ENCODE measurements around the gene ARHGAP22. TPM values are rescaled to one million over a fixed set of nuclear protein-coding genes. Genes with fewer than 3 reads are reported as not detected.

Gene ARHGAP22
- total RNA-seq, 1 donor from 2014 or later = 1.2 TPM

- intact Hi-C loops (cut with micrococcal nuclease) = loop anchor here (5.0 kb wide), 2 partner anchors 148 to 293 kb away; no protein-coding TSS in a partner anchor
- peaks cover 5% of the 10 kb centered on the region for H3K9me3 Mint-ChIP-seq
- H3K4me1 Mint-ChIP-seq (ENCODE audit: low read depth) = no peaks in the 10 kb centered on the region
- H3K4me3 Mint-ChIP-seq = no peak overlapping the region
- no peak overlapping the region for H3K27ac Mint-ChIP-seq
- H3K36me3 Mint-ChIP-seq (ENCODE audit: low read depth) = no peaks in the 10 kb centered on the region
- peaks cover 6% of the 10 kb centered on the region for H3K27me3 Mint-ChIP-seq (ENCODE audit: insufficient read depth)
- DNase-seq (ENCODE audit: low spot score) = no peak
Measured at GRCh38 chr10:48509974-48510692, 94.7 kb downstream of the ARHGAP22 start.

- DNase-seq (ENCODE audit: low spot score) = no peak
- H3K4me1 Mint-ChIP-seq (ENCODE audit: low read depth) = no peaks in the 10 kb centered on the region
- intact Hi-C loops (cut with micrococcal nuclease) = loop anchor here (5.0 kb wide), 2 partner anchors 147 to 292 kb away; no protein-coding TSS in a partner anchor
- H3K4me3 Mint-ChIP-seq = no peak overlapping the region
- H3K36me3 Mint-ChIP-seq (ENCODE audit: low read depth) = no peaks in the 10 kb centered on the region
- H3K27ac Mint-ChIP-seq = no peak overlapping the region
- H3K9me3 Mint-ChIP-seq = peaks cover 3% of the 10 kb centered on the region
- H3K27me3 Mint-ChIP-seq (ENCODE audit: insufficient read depth) = peaks cover 6% of the 10 kb centered on the region
Measured at GRCh38 chr10:48508791-48509772, 95.8 kb downstream of the ARHGAP22 start.

GRCh38 chr10:48507933-48508790, 96.7 kb downstream of the ARHGAP22 start:
- H3K36me3 Mint-ChIP-seq (ENCODE audit: low read depth) = no peaks in the 10 kb centered on the region
- no peak for DNase-seq (ENCODE audit: low spot score)
- H3K27ac Mint-ChIP-seq = no peak overlapping the region
- no peaks in the 10 kb centered on the region for H3K9me3 Mint-ChIP-seq
- H3K4me1 Mint-ChIP-seq (ENCODE audit: low read depth) = no peaks in the 10 kb centered on the region
- H3K4me3 Mint-ChIP-seq = no peak overlapping the region
- peaks cover 6% of the 10 kb centered on the region for H3K27me3 Mint-ChIP-seq (ENCODE audit: insufficient read depth)
- intact Hi-C loops (cut with micrococcal nuclease) = loop anchor here (5.0 kb wide), 2 partner anchors 146 to 291 kb away; no protein-coding TSS in a partner anchor

- Mint-ChIP-seq H3K4me1 (ENCODE audit: low read depth) (no peaks in the 10 kb centered on the region), H3K4me3 (no peak overlapping the region), H3K36me3 (ENCODE audit: low read depth) (no peaks in the 10 kb centered on the region), H3K27me3 (ENCODE audit: insufficient read depth) (peaks cover 3% of the 10 kb centered on the region), H3K9me3 (no peaks in the 10 kb centered on the region), H3K27ac (no peak overlapping the region)
- intact Hi-C loops (cut with micrococcal nuclease) = loop anchor here (5.0 kb wide), 2 partner anchors 145 to 290 kb away; no protein-coding TSS in a partner anchor
- DNase-seq (ENCODE audit: low spot score) = no peak
Measured at GRCh38 chr10:48507494-48507893, 97.4 kb downstream of the ARHGAP22 start.

- Mint-ChIP-seq H3K9me3 (no peaks in the 10 kb centered on the region), H3K27ac (no peak overlapping the region), H3K4me1 (ENCODE audit: low read depth) (no peaks in the 10 kb centered on the region), H3K27me3 (ENCODE audit: insufficient read depth) (peaks cover 3% of the 10 kb centered on the region), H3K36me3 (ENCODE audit: low read depth) (no peaks in the 10 kb centered on the region), H3K4me3 (no peak overlapping the region)
- intact Hi-C loops (cut with micrococcal nuclease) = loop anchor here (5.0 kb wide), 2 partner anchors 144 to 289 kb away; no protein-coding TSS in a partner anchor
- no peak for DNase-seq (ENCODE audit: low spot score)
Measured at GRCh38 chr10:48506147-48506917, 98.5 kb downstream of the ARHGAP22 start.

GRCh38 chr10:48505394-48506112, 99.3 kb downstream of the ARHGAP22 start:
- no peak overlapping the region for H3K4me3 Mint-ChIP-seq
- no peak overlapping the region for H3K27ac Mint-ChIP-seq

GRCh38 chr10:48504141-48504885, 100.6 kb downstream of the ARHGAP22 start:
- Mint-ChIP-seq H3K4me3 (no peak overlapping the region), H3K27me3 (ENCODE audit: insufficient read depth) (no peaks in the 10 kb centered on the region), H3K9me3 (no peaks in the 10 kb centered on the region), H3K27ac (no peak overlapping the region), H3K36me3 (ENCODE audit: low read depth) (no peaks in the 10 kb centered on the region), H3K4me1 (ENCODE audit: low read depth) (no peaks in the 10 kb centered on the region)
- DNase-seq (ENCODE audit: low spot score) = no peak
- intact Hi-C loops (cut with micrococcal nuclease) = no loop called here

More at GRCh38 chr10:48505394-48506112, 99.3 kb downstream of the ARHGAP22 start:
- Mint-ChIP-seq H3K4me1 (ENCODE audit: low read depth) (no peaks in the 10 kb centered on the region), H3K27me3 (ENCODE audit: insufficient read depth) (no peaks in the 10 kb centered on the region), H3K9me3 (no peaks in the 10 kb centered on the region), H3K36me3 (ENCODE audit: low read depth) (no peaks in the 10 kb centered on the region)
- no peak for DNase-seq (ENCODE audit: low spot score)
- intact Hi-C loops (cut with micrococcal nuclease) = loop anchor here (5.0 kb wide), 2 partner anchors 143 to 288 kb away; no protein-coding TSS in a partner anchor

- intact Hi-C loops (cut with micrococcal nuclease) = no loop called here
- no peak overlapping the region for H3K4me3 Mint-ChIP-seq
- H3K4me1 Mint-ChIP-seq (ENCODE audit: low read depth) = no peaks in the 10 kb centered on the region
- no peak overlapping the region for H3K27ac Mint-ChIP-seq
- DNase-seq (ENCODE audit: low spot score) = no peak
- H3K9me3 Mint-ChIP-seq = no peaks in the 10 kb centered on the region
- no peaks in the 10 kb centered on the region for H3K36me3 Mint-ChIP-seq (ENCODE audit: low read depth)
- no peaks in the 10 kb centered on the region for H3K27me3 Mint-ChIP-seq (ENCODE audit: insufficient read depth)
Measured at GRCh38 chr10:48503293-48503911, 101.5 kb downstream of the ARHGAP22 start.

GRCh38 chr10:48502791-48503190, 102.1 kb downstream of the ARHGAP22 start:
- Mint-ChIP-seq H3K27ac (no peak overlapping the region), H3K4me3 (no peak overlapping the region), H3K4me1 (ENCODE audit: low read depth) (no peaks in the 10 kb centered on the region), H3K36me3 (ENCODE audit: low read depth) (no peaks in the 10 kb centered on the region), H3K27me3 (ENCODE audit: insufficient read depth) (no peaks in the 10 kb centered on the region), H3K9me3 (no peaks in the 10 kb centered on the region)
- intact Hi-C loops (cut with micrococcal nuclease) = no loop called here
- no peak for DNase-seq (ENCODE audit: low spot score)

- Mint-ChIP-seq H3K36me3 (ENCODE audit: low read depth) (no peaks in the 10 kb centered on the region), H3K4me1 (ENCODE audit: low read depth) (no peaks in the 10 kb centered on the region)
Measured at GRCh38 chr10:48501787-48502771, 102.8 kb downstream of the ARHGAP22 start.

More at GRCh38 chr10:48501787-48502771, 102.8 kb downstream of the ARHGAP22 start:
- intact Hi-C loops (cut with micrococcal nuclease) = no loop called here
- Mint-ChIP-seq H3K9me3 (no peaks in the 10 kb centered on the region), H3K4me3 (no peak overlapping the region), H3K27me3 (ENCODE audit: insufficient read depth) (no peaks in the 10 kb centered on the region), H3K27ac (no peak overlapping the region)
- DNase-seq (ENCODE audit: low spot score) = no peak
